ENCODE results near the gene MAGI2.

The MAGI2 gene

GRCh38 chr7:78225534-78225933, 1227.9 kb downstream of the MAGI2 start:
- DNase-seq (ENCODE audit: low read depth in 2 of 2) = no peak

DNA sequence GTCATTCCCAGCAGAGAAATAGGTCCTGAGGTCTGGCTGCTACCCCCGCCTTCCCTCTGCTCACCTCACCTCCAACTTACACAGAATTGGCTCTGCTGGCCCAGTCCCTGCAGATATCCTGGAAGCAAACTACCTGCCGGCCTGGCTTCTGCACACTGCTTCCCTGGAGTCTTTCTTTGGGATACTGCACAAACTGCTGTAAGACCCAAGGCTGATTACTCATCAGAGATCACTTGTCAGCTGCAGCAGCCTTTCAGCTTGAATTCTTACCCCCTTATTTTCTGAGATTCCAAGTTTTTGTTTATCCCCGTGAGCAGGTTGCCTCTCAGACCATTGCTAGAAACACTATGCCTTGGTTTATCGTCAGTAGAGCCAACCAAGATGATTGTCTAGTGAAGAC, 1228.5 kb downstream of the MAGI2 start:
- no peak for DNase-seq (ENCODE audit: low read depth in 2 of 2)

DNA sequence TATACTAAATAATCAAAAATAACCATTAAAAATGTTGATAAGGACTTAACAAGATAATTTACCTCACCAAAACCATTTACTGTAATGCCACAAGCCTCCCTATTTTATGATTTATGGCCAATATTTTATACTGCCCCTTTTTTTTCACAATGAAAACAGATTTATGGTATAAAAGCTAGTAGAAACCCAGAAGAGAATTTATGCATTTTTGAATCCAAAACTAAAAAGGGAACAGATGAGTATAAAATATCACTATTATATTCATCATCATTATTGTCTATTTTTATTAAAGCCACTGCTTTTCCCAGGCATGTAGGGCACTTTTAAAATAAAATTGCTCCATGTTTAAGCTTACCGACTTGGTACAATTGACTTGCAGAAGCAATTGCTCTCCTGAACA, 1229.9 kb downstream of the MAGI2 start:
- no peak for DNase-seq (ENCODE audit: low read depth in 2 of 2)

- DNase-seq (ENCODE audit: low read depth in 2 of 2) = no peak
Observed at GRCh38 chr7:78222001-78222751, 1231.3 kb downstream of the MAGI2 start.

DNA sequence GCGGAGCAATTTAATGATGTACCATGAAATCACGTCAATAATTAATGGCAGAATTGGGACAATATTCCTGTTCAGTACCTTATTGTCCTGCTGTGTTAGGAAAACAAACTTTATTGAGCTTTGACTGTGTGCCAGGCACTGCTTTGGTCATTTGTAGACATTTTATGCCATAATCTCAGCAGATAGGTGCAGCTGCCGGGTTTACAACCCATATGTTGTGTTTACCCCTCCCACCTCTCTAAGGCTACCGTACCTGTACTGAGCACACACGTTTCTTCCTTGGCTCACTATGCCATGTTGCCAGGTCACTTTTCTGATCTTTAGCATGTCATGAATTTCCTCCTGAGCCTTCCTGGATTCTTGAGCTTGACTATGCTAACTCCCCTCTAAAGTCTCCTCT, 1232.7 kb downstream of the MAGI2 start:
- DNase-seq (ENCODE audit: low read depth in 2 of 2) = no peak

- no peak for DNase-seq (ENCODE audit: low read depth in 2 of 2)
Observed at GRCh38 chr7:78218876-78219275, 1234.6 kb downstream of the MAGI2 start.

GRCh38 chr7:78218051-78218450, 1235.4 kb downstream of the MAGI2 start:
- no peak for DNase-seq (ENCODE audit: low read depth in 2 of 2)

- no peak for DNase-seq (ENCODE audit: low read depth in 2 of 2)
Observed at GRCh38 chr7:78215199-78215598, 1238.3 kb downstream of the MAGI2 start.

GRCh38 chr7:78213402-78213801, 1240.1 kb downstream of the MAGI2 start:
- DNase-seq (ENCODE audit: low read depth in 2 of 2) = no peak

GRCh38 chr7:78212476-78213060, 1240.9 kb downstream of the MAGI2 start:
- no peak for DNase-seq (ENCODE audit: low read depth in 2 of 2)

DNA sequence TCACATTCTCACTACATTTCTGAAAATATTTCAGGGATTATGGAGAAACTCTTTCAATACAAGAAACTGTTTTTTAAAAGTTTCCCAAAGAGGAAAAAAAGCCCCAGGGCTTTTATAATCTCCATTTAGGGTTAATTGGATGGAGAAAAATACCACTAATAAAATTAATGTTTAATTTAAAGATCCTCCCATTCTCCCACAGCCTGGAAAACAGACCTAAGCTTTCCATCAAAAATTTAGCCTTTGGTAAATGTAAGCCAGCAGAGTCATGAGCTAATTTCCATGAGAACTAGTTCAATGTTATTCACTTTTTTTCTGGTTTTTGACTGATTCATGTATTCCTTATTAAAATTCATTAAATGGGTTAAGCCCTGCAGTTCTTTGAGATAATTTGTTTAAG, 1246.2 kb downstream of the MAGI2 start:
- DNase-seq (ENCODE audit: low read depth in 2 of 2) = no peak

GRCh38 chr7:78206769-78207168, 1246.7 kb downstream of the MAGI2 start:
- no peak for DNase-seq (ENCODE audit: low read depth in 2 of 2)

DNA sequence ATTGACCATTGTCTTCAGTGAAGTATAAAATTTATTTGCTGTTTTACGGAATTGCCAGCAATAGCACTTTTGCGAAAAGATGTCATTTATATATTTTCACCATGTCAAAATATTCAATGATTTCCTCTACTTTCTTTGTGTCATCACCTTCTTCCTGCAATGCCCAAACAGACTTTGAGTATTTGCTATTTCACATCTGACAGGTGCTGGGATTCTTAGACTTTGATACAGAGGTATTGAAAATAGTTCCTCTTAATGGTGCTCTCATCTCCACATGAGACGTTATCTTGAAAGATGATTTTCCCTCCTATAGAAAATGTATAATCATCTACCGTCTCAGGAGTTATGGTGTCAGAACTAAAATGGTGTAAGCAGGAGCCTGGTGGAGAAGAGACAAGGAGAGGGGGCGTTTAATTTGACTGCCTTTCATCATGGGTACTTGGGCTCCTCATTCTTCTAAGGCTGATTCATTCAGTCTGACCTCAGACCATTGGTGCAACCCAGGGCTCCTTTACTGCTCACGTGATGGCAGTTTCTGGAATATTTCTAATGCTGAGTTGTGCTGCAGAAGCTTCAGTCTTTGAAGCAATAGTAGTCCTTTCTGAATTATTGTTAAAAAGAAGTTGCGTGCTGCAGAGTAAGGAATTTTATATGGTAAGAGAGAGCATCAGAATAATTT, 1250.3 kb downstream of the MAGI2 start:
- no peak for DNase-seq (ENCODE audit: low read depth in 2 of 2)

GRCh38 chr7:78198756-78199155, 1254.7 kb downstream of the MAGI2 start:
- DNase-seq (ENCODE audit: low read depth in 2 of 2) = no peak

- DNase-seq (ENCODE audit: low read depth in 2 of 2) = no peak
Observed at GRCh38 chr7:78197447-78197846, 1256.0 kb downstream of the MAGI2 start.

DNA sequence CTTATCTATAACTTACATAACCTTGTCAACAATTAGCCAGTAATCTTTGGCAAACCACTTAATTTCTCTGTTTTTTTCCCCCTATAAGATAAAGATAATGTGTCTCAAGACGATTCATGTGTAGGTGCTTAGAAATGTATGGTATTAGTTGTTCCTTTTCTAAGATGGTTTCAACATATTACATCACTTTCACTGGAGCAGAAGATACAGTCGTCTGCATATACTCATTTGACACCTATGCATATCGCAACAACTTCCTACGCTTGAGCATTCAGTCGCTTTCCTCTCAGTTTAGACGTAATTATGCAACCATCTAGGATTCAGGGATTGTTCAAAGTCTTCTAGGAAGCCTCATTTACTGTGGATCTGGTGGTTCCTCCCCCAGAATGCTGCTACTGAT, 1258.2 kb downstream of the MAGI2 start:
- no peak for DNase-seq (ENCODE audit: low read depth in 2 of 2)

- no peak for DNase-seq (ENCODE audit: low read depth in 2 of 2)
Observed at GRCh38 chr7:78194611-78195010, 1258.9 kb downstream of the MAGI2 start.

- DNase-seq (ENCODE audit: low read depth in 2 of 2) = no peak
Observed at GRCh38 chr7:78191475-78192079, 1261.9 kb downstream of the MAGI2 start.

- DNase-seq (ENCODE audit: low read depth in 2 of 2) = no peak
Observed at GRCh38 chr7:78189762-78190161, 1263.7 kb downstream of the MAGI2 start.

GRCh38 chr7:78185149-78185745, 1268.2 kb downstream of the MAGI2 start:
- no peak for DNase-seq (ENCODE audit: low read depth in 2 of 2)

- DNase-seq (ENCODE audit: low read depth in 2 of 2) = no peak
Observed at GRCh38 chr7:78184299-78184698, 1269.2 kb downstream of the MAGI2 start.

DNA sequence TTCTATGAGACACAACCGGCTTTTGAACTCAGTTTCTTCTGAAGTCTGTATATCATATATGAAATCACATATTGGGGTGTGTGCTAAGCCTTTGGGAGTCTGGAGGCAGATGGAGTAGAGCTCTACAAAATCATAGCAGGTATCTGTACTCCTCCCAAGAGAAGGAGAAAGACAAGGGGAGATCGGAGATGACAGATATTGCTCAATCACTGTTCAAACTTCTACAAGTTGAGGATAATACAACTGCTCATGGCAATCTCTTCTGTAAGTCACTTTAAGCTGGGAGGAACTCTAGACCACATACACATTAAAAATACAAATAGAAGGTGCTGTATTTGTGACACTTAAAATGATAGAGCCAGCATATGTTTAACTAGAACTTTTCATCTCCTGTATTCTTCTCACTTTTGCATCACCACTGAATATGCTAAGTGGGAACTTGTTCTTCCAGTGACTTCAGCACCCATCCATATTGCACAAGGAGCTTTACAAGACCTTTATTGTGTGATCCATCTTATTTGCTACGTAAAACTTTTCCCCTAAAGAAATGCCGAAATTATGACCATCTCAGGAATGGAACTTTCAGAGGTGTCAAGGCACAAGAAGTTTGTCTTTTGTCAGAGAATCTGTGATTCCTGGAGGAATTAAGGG, 1273.5 kb downstream of the MAGI2 start:
- no peak for DNase-seq (ENCODE audit: low read depth in 2 of 2)

Data from stimulated activated CD8-positive, alpha-beta memory T cell treated with anti-CD3 and anti-CD28 coated beads, Interleukin-2, amount 100 ng/mL, for 48 hours (primary cell).